ENCODE data around the gene ZC3H12C.
"Not testable (repeated sequence)": the region's sequence is repeated elsewhere in the genome, so short reads cannot be mapped to it uniquely, and the experiment has no call there.

Gene ZC3H12C

GRCh38 chr11:110185121-110185591 lies 92.0 kb downstream of the ZC3H12C start:
- peak; percentile 33 for DNase-seq (ENCODE audit: low spot score)

GRCh38 chr11:110185599-110185998 lies 92.4 kb downstream of the ZC3H12C start:
- no peak for DNase-seq (ENCODE audit: low spot score)

GRCh38 chr11:110186456-110186855 lies 93.3 kb downstream of the ZC3H12C start:
- DNase-seq (ENCODE audit: low spot score) = no peak

- no peak for DNase-seq (ENCODE audit: low spot score)
Measured at GRCh38 chr11:110186867-110187266, 93.7 kb downstream of the ZC3H12C start.

GRCh38 chr11:110187731-110188130 lies 94.5 kb downstream of the ZC3H12C start:
- DNase-seq (ENCODE audit: low spot score) = no peak

- no peak for DNase-seq (ENCODE audit: low spot score)
Measured at GRCh38 chr11:110190885-110191284, 97.7 kb downstream of the ZC3H12C start.

GRCh38 chr11:110192604-110193282 lies 99.6 kb downstream of the ZC3H12C start:
- not testable (repeated sequence) for DNase-seq (ENCODE audit: low spot score)

GRCh38 chr11:110194211-110194766 lies 101.1 kb downstream of the ZC3H12C start:
- DNase-seq (ENCODE audit: low spot score) = not testable (repeated sequence)

GRCh38 chr11:110196241-110196754 lies 103.1 kb downstream of the ZC3H12C start:
- no peak for DNase-seq (ENCODE audit: low spot score)

- no peak for DNase-seq (ENCODE audit: low spot score)
Measured at GRCh38 chr11:110196884-110197420, 103.8 kb downstream of the ZC3H12C start.

- DNase-seq (ENCODE audit: low spot score) = no peak
Measured at GRCh38 chr11:110198031-110198729, 105.0 kb downstream of the ZC3H12C start.

GRCh38 chr11:110199184-110199981 lies 106.2 kb downstream of the ZC3H12C start:
- no peak for DNase-seq (ENCODE audit: low spot score)

- DNase-seq (ENCODE audit: low spot score) = no peak
Measured at GRCh38 chr11:110200241-110200640, 107.0 kb downstream of the ZC3H12C start.

GRCh38 chr11:110200836-110201235 lies 107.6 kb downstream of the ZC3H12C start:
- no peak for DNase-seq (ENCODE audit: low spot score)

- no peak for DNase-seq (ENCODE audit: low spot score)
Measured at GRCh38 chr11:110207123-110207522, 113.9 kb downstream of the ZC3H12C start.

- not testable (repeated sequence) for DNase-seq (ENCODE audit: low spot score)
Measured at GRCh38 chr11:110208678-110209312, 115.6 kb downstream of the ZC3H12C start.

GRCh38 chr11:110209313-110209694 lies 116.1 kb downstream of the ZC3H12C start:
- not testable (repeated sequence) for DNase-seq (ENCODE audit: low spot score)

GRCh38 chr11:110217223-110217877 lies 124.2 kb downstream of the ZC3H12C start:
- no peak for DNase-seq (ENCODE audit: low spot score)

- no peak for DNase-seq (ENCODE audit: low spot score)
Measured at GRCh38 chr11:110217936-110218335, 124.7 kb downstream of the ZC3H12C start.

- DNase-seq (ENCODE audit: low spot score) = no peak
Measured at GRCh38 chr11:110219006-110219785, 126.0 kb downstream of the ZC3H12C start.

All from globus pallidus (tissue), 1 donor.